Stimulated activated memory B cell treated with anti-CD40 and anti-IgM and Interleukin-4, amounts not matched to agents 10 μg/mL and 1 μg/mL and 100 μg/mL, for 72 hours (primary cell): Measurements from ENCODE around the gene ATP2A2.
"Not testable (repeated sequence)": the region's sequence is repeated elsewhere in the genome, so short reads cannot be mapped to it uniquely, and the experiment has no call there.

Experiments
- ATAC-seq: fragments of 150-1000 bp; cut with Tn5 transposase; 2 replicates; pipeline ENCODE4 v1.10.0; 2021
- H3K27ac Mint-ChIP-seq: one replicate; pipeline ENCODE4 v1.8.0; 2022; ENCODE audit warnings: mild to moderate bottlenecking, mixed read lengths
- H3K27me3 Mint-ChIP-seq: one replicate; pipeline ENCODE4 v1.8.0; 2022; ENCODE audit warnings: mixed read lengths
- H3K36me3 Mint-ChIP-seq: one replicate; pipeline ENCODE4 v1.8.0; 2022; ENCODE audit warnings: mixed read lengths
- H3K4me1 Mint-ChIP-seq: one replicate; pipeline ENCODE4 v1.8.0; 2022; ENCODE audit warnings: mixed read lengths
- H3K4me3 Mint-ChIP-seq: one replicate; pipeline ENCODE4 v1.8.0; 2022; ENCODE audit warnings: mild to moderate bottlenecking, moderate library complexity, mixed read lengths
- H3K9me3 Mint-ChIP-seq: one replicate; pipeline ENCODE4 v1.8.0; 2022; ENCODE audit warnings: mixed read lengths

The ATP2A2 gene

DNA sequence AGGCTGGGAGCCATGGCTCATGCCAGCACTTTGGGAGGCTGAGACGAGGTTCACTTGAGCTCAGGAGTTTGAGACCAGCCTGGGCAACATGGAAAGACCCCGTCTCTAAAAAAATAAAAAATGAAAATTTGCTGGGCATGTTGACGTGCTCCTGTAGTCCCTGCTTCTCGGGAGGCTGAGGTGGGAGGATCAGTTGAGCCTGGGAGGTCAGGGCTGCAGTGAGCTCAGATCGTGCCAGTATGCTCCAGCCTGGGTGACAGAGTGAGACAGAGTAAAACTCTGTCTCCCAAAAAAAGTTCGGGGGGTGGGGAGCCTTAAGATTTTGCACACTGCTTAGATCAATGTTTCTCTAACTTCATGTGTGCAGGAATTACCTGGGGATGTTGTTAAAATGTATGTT is 30.9 kb downstream of the ATP2A2 start:
- H3K27me3 Mint-ChIP-seq = no peaks in the 10 kb centered on the region
- H3K27ac Mint-ChIP-seq = no peak overlapping the region
- no peaks in the 10 kb centered on the region for H3K9me3 Mint-ChIP-seq
- H3K4me3 Mint-ChIP-seq = no peak overlapping the region
- no peak for ATAC-seq
- H3K36me3 Mint-ChIP-seq = peaks cover 34% of the 10 kb centered on the region
- H3K4me1 Mint-ChIP-seq = peaks cover 37% of the 10 kb centered on the region

DNA sequence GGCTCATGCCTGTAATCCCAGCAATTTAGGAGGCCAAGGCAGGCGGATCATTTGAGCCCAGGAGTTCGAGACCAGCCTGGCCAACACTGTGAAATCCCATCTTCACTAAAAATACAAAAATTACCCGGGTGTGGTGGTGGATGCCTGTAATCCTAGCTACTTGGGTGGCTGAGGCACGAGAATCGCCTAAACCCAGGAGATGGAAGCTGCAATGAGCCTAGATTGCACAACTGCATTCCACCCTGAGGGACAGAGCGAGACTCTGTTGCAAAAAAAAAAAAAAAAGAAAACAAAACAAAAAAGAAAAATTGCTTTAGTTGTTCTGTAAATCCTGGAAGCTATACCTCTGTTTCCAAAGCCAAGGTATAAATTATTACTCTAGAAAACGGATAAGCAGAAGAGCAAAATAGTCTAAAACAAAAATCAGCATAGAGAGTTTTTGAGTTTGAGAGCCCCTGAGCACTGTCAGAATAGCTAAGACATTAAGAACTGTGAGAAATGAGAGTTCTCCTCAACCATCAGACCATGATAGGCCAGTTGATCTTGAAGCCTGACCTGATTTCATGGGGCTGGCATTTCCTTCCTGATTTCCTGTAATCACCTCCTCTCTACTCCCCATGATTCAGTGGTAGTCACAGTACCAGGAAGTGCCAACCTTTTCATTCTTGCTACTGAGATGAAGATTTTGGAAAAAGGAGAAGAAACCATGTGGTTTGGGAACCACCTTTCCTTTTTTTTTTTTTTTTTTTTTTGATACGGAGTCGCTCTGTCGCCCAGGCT is 31.7 kb downstream of the ATP2A2 start:
- Mint-ChIP-seq H3K36me3 (peaks cover 25% of the 10 kb centered on the region), H3K27ac (peak overlapping the region; percentile 17), H3K4me1 (peaks cover 29% of the 10 kb centered on the region), H3K27me3 (no peaks in the 10 kb centered on the region), H3K9me3 (no peaks in the 10 kb centered on the region), H3K4me3 (no peak overlapping the region)
- ATAC-seq = no peak

DNA sequence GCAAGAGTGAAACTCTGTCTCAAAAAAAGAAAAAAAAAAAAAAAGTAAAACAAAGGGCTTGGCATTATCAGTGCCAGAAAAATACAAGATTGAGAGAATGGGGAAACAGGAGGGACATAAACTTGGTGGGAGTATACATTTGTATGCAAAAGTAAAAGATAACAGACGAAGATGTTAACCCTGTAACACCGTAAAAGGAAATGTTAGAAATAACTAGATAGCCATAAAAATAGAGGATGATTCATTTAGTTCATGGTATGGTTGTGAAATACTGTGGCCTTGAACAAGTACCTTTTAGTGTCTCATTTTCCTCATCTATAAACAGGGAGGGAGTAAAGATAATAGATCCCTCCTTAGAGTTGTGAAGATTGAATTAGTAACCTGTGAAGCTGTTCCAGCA is 33.3 kb downstream of the ATP2A2 start:
- H3K36me3 Mint-ChIP-seq = peaks cover 12% of the 10 kb centered on the region
- H3K4me3 Mint-ChIP-seq = no peak overlapping the region
- H3K27me3 Mint-ChIP-seq = no peaks in the 10 kb centered on the region
- no peaks in the 10 kb centered on the region for H3K9me3 Mint-ChIP-seq
- ATAC-seq = peak; percentile 16
- peaks cover 18% of the 10 kb centered on the region for H3K4me1 Mint-ChIP-seq
- no peak overlapping the region for H3K27ac Mint-ChIP-seq

DNA sequence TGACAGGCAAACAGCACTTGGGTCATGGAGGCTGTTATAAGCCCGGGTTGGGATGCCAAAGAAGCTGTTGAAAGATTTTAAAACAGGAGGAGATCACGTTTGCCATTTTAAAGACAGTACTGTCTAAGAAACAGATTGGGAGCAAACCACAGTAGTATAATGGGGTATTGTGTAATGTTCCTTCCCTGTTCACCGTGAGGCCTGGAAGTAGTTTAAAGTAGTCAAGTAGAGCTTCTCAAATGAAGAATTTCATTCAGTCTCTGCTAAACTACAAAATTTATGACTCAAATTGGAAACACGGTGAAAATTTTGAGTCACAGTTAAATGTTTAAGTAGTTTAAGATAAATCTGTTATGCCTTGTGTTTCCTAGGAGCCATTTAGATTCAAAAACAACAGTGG is 35.8 kb downstream of the ATP2A2 start:
- Mint-ChIP-seq H3K27me3 (no peaks in the 10 kb centered on the region), H3K9me3 (no peaks in the 10 kb centered on the region), H3K4me1 (peaks cover 18% of the 10 kb centered on the region), H3K27ac (peak overlapping the region; percentile 10), H3K36me3 (peaks cover 10% of the 10 kb centered on the region), H3K4me3 (no peak overlapping the region)
- ATAC-seq = no peak

DNA sequence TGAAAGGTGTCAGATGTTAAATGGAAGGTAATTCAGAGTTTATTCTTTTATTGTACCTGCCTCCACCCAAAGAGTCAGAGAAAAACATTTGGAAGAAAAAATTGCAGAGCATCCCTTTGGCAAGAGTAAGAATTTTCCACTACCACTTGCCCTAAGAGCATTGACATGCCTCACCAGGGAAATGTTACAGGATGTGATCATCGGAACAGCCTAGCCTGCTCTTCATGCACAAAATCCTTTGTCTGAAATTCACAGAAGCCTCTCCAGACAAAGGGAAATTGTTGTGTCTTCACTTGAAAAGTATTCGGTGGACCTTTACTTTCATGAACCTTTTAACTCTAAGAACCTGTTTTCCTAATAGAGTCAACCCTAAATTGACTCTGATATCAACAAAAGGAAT is 36.9 kb downstream of the ATP2A2 start:
- Mint-ChIP-seq H3K4me1 (peaks cover 18% of the 10 kb centered on the region), H3K27ac (no peak overlapping the region), H3K27me3 (no peaks in the 10 kb centered on the region), H3K4me3 (no peak overlapping the region), H3K36me3 (peaks cover 11% of the 10 kb centered on the region), H3K9me3 (no peaks in the 10 kb centered on the region)
- ATAC-seq = no peak

DNA sequence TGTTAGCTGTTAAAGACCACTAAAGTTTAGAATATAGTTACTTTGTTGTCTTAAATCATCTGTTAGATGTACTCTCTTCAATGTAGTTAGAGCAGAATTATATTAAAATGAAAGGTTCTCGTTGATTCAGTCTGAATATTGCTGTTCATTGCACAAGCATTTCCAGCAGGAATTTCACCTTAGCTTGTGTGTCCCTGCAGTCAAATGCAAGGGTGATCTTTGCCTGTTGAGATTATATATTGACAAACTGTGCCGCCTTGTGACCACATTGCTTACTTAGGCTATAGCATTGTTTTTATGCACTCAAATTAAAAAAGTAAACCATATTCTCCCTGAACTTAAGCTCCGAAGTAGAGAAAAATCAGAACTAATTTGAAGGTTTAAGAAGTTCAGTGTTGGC is 39.5 kb downstream of the ATP2A2 start:
- H3K4me1 Mint-ChIP-seq = peaks cover 11% of the 10 kb centered on the region
- H3K36me3 Mint-ChIP-seq = peaks cover 17% of the 10 kb centered on the region
- H3K4me3 Mint-ChIP-seq = no peak overlapping the region
- H3K27ac Mint-ChIP-seq = no peak overlapping the region
- ATAC-seq = no peak
- H3K27me3 Mint-ChIP-seq = no peaks in the 10 kb centered on the region
- H3K9me3 Mint-ChIP-seq = no peaks in the 10 kb centered on the region

DNA sequence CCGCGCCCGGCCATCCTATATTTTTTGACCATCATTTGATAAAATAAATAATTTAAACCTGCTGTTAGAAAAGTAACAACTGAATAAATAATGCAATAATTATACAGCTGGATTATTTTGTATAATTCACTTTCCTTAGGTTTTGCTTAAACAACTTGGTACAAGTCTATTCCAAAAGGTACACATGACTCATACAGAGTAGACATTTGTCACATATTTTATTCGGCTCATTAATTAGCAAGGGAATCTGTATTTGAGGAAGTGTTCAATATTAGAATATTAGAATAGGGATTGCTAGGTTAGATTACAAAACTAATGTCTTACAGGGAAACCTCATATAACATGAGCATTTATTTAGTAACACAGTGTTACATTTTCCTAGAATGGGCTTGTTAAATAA is 48.7 kb downstream of the ATP2A2 start:
- no peaks in the 10 kb centered on the region for H3K9me3 Mint-ChIP-seq
- H3K27ac Mint-ChIP-seq = no peak overlapping the region
- no peak overlapping the region for H3K4me3 Mint-ChIP-seq
- H3K27me3 Mint-ChIP-seq = no peaks in the 10 kb centered on the region
- no peaks in the 10 kb centered on the region for H3K4me1 Mint-ChIP-seq
- peaks cover 70% of the 10 kb centered on the region for H3K36me3 Mint-ChIP-seq
- no peak for ATAC-seq

DNA sequence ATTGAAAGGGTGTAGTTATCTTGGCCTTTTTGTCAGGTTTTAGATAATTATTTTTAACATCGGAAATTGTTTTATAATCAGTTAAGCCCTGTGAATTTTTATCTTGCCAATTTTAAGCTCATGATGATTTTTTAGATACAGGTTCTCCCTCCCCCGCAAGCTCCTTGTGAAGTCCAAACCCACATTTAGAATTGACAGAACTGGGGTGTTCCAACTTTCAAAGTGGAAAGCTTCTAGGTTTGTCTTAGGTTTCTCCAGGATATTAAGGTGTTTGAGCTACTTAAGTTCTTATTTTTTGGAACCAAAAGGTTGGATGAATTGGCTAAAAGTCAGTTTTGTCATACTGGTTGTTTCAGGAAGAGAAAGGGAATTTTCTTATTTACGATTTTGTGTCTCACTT is 49.1 kb downstream of the ATP2A2 start:
- no peaks in the 10 kb centered on the region for H3K27me3 Mint-ChIP-seq
- ATAC-seq = no peak
- no peak overlapping the region for H3K27ac Mint-ChIP-seq
- H3K4me3 Mint-ChIP-seq = no peak overlapping the region
- no peaks in the 10 kb centered on the region for H3K4me1 Mint-ChIP-seq
- peaks cover 75% of the 10 kb centered on the region for H3K36me3 Mint-ChIP-seq
- H3K9me3 Mint-ChIP-seq = no peaks in the 10 kb centered on the region

DNA sequence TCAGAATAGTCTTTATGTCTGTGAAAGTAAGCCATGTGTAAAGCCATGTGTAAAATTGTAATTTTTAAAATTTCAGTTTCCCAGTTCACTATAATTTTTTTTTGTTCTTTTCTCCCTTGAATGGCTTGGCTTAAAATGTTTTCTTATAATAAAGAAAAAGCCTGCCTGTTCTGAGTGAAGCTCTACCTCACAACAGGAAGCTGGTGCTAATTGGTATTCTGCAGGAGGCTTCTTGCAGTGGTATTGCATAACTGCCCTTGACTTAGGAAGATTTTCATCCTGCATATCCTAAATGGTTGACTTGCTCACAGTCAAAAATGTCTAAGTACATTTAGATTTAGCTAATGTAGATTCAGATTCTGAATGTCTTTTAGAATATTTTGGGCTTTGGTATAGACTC is 49.5 kb downstream of the ATP2A2 start:
- H3K4me3 Mint-ChIP-seq = no peak overlapping the region
- no peak overlapping the region for H3K27ac Mint-ChIP-seq
- H3K4me1 Mint-ChIP-seq = no peaks in the 10 kb centered on the region
- ATAC-seq = no peak
- peaks cover 77% of the 10 kb centered on the region for H3K36me3 Mint-ChIP-seq
- H3K27me3 Mint-ChIP-seq = no peaks in the 10 kb centered on the region
- H3K9me3 Mint-ChIP-seq = no peaks in the 10 kb centered on the region

DNA sequence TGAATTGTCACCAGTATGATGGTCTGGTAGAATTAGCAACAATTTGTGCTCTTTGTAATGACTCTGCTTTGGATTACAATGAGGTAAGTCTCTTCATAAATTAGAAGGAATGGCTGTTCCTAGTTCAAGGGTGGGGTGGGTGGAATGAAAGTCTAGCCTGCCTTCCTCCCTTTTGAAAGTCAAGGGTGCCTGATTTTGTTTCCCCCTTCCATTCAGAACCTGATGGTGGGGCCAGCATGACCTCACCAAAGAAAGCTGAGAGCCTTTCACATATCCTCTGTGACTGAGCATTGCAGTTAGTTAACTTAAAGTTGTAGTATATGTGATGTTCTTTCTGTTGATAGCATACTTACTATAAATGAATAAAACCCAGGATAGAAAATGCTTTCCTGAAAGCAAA is 52.2 kb downstream of the ATP2A2 start:
- H3K4me1 Mint-ChIP-seq = peaks cover 12% of the 10 kb centered on the region
- peaks cover 80% of the 10 kb centered on the region for H3K36me3 Mint-ChIP-seq
- no peak overlapping the region for H3K4me3 Mint-ChIP-seq
- H3K27ac Mint-ChIP-seq = no peak overlapping the region
- ATAC-seq = no peak
- H3K27me3 Mint-ChIP-seq = no peaks in the 10 kb centered on the region
- H3K9me3 Mint-ChIP-seq = no peaks in the 10 kb centered on the region

DNA sequence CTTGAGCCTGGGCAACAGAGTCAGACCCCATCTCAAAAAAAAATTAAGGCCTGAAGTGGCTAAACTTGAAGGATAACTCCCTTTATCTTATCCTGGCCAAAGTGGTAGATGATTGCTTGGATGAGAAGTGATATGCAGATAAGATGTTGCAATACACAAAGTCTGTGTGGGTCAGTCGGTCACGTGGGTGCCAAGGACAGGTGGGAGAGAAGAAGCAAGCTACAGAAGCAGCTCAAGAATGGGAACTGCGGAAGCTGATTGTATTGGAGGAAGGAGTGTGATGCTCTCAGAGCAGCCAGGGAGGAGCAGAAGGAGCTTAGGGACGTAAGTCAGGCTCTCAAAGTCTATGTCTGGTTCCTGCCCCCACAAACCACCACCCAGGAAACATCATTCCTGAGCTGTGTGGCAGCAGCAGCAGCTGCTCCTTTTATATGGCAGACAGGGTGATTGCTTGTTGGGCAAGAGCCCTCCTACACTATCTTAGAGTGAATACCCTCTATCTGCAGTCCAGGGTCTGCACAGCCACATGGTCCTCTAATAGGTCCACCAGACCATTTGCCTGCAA is 54.5 kb downstream of the ATP2A2 start:
- Mint-ChIP-seq H3K36me3 (peaks cover 89% of the 10 kb centered on the region), H3K4me1 (peaks cover 22% of the 10 kb centered on the region), H3K4me3 (no peak overlapping the region), H3K27ac (no peak overlapping the region), H3K27me3 (no peaks in the 10 kb centered on the region), H3K9me3 (no peaks in the 10 kb centered on the region)
- ATAC-seq = no peak

DNA sequence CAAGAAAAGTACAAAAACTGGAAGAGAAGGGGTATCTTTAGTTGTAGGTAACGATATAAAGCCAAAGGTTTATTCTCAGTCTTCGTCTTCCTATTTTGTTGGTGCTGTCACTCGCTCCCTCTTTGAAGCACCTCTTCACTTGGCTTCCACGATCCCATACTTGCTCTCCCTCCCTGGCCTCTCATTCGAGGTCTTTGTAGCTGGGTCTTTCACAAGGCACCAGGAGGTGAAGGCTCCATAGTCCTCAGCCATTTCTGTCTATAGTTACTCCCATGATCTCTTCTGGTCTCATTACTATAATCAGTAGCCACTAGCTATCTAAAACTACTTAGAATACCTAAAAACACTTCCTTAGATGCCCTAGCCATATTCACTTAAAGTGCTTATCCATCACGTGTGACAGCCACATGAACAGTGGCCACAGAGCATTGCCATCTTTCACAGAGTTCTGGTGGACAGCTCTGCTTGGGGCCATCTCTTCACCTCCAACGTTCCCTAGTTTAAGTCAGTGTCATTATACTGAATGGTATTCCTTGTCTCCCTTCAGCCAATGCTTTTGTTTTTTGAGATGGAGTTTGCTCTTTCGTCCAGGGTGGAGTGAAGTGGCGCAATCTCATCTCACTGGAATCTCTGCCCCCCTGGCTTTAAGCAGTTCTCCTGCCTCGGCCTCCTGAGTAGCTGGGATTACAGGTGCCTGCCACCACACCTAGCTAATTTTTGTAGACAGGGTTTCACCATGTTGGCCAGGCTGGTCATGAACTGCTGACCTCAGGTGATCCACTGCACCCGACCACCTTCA is 57.1 kb downstream of the ATP2A2 start:
- no peak for ATAC-seq

DNA sequence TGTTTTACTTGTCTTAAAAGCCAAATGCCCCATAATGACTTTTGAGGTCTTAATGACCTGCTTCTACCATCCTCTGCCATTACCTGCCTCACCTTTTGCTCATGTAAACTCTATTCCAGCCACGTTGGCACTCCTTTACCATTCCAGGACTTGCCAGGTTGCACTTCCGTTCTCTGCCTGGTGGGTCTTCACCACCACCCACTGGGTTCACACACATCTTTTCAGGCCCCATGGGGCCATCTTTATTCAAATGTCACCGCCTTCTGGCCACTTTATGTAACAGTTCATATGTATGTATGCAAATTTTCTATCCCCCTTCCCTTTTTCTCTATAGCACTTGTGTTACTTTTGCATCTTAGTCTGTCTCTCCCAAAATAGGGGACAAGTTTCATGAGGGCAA is 57.7 kb downstream of the ATP2A2 start:
- H3K4me1 Mint-ChIP-seq = peaks cover 22% of the 10 kb centered on the region
- H3K4me3 Mint-ChIP-seq = no peak overlapping the region
- no peaks in the 10 kb centered on the region for H3K9me3 Mint-ChIP-seq
- no peaks in the 10 kb centered on the region for H3K27me3 Mint-ChIP-seq
- peaks cover 97% of the 10 kb centered on the region for H3K36me3 Mint-ChIP-seq
- H3K27ac Mint-ChIP-seq = no peak overlapping the region
- peak; percentile 68 for ATAC-seq

More for the DNA sequence above, 57.1 kb downstream of the ATP2A2 start:
- Mint-ChIP-seq H3K27me3 (no peaks in the 10 kb centered on the region), H3K27ac (no peak overlapping the region), H3K36me3 (peaks cover 98% of the 10 kb centered on the region), H3K4me3 (no peak overlapping the region), H3K4me1 (peaks cover 22% of the 10 kb centered on the region), H3K9me3 (no peaks in the 10 kb centered on the region)

DNA sequence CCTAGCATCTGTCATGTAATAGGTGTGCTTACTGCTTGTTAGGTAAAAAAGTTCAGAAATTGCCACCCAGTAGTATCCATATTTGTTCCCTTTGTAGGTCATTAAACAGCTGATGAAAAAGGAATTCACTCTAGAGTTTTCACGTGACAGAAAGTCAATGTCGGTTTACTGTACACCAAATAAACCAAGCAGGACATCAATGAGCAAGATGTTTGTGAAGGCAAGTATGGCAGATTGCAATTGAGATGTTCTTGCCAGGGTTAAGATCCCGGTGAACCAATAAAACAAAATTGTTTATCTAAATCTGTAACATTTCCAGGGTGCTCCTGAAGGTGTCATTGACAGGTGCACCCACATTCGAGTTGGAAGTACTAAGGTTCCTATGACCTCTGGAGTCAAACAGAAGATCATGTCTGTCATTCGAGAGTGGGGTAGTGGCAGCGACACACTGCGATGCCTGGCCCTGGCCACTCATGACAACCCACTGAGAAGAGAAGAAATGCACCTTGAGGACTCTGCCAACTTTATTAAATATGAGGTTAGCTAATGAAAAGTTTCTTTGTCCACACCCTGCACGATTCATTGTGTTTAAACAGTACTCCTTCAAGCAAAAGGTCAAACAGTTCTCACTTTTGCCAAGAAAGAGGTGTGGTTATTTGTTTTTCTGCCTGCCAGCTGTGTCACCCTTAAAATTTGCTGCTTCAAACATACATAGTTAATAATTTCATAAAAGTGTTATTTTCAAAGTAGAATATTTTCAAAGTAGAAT is 58.3 kb downstream of the ATP2A2 start:
- Mint-ChIP-seq H3K9me3 (no peaks in the 10 kb centered on the region), H3K36me3 (peaks cover 97% of the 10 kb centered on the region), H3K27ac (no peak overlapping the region), H3K4me3 (no peak overlapping the region), H3K4me1 (peaks cover 22% of the 10 kb centered on the region), H3K27me3 (no peaks in the 10 kb centered on the region)
- no peak for ATAC-seq

DNA sequence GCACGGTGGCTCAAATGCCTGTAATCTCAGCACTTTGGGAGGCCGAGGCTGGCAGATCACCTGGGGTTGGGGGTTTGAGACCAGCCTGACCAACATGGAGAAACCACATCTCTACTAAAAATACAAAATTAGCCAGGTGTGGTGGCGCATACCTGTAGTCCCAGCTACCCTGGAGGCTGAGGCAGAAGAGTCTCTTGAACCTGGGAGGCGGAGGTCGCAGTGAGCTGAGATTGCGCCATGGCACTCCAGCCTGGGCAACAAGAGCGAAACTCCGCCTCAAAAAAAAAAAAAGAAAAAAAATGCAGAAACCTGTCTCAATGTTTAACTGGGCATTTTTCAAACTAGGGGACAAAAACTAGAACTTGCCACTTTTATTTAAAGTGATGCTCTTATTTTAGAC is 59.2 kb downstream of the ATP2A2 start:
- Mint-ChIP-seq H3K4me1 (peaks cover 22% of the 10 kb centered on the region), H3K36me3 (peaks cover 97% of the 10 kb centered on the region)
- H3K9me3 Mint-ChIP-seq, H3K4me3 Mint-ChIP-seq, ATAC-seq, H3K27me3 Mint-ChIP-seq, H3K27ac Mint-ChIP-seq: not testable (repeated sequence)
